HG03457 (cell line): ENCODE data around the gene BBX.
A peak's percentile ranks its signal among the peaks of the same experiment; 100 is the strongest.

Source experiments
- ATAC-seq: cut with Tn5 transposase; IDR thresholded peaks from one replicate; pipeline ENCODE4 v1.9.1; 2021; ENCODE audit warnings: moderate number of reproducible peaks; ENCODE audit not compliant: unreplicated experiment

BBX gene

GRCh38 chr3:107596639-107597038, 73.9 kb downstream of the BBX start:
- no peak for ATAC-seq

GRCh38 chr3:107598926-107599771, 76.4 kb downstream of the BBX start:
- peak; percentile 91 for ATAC-seq

GRCh38 chr3:107599772-107600145, 77.0 kb downstream of the BBX start:
- ATAC-seq, result no peak

GRCh38 chr3:107600780-107601179, 78.0 kb downstream of the BBX start:
- ATAC-seq, result no peak

DNA sequence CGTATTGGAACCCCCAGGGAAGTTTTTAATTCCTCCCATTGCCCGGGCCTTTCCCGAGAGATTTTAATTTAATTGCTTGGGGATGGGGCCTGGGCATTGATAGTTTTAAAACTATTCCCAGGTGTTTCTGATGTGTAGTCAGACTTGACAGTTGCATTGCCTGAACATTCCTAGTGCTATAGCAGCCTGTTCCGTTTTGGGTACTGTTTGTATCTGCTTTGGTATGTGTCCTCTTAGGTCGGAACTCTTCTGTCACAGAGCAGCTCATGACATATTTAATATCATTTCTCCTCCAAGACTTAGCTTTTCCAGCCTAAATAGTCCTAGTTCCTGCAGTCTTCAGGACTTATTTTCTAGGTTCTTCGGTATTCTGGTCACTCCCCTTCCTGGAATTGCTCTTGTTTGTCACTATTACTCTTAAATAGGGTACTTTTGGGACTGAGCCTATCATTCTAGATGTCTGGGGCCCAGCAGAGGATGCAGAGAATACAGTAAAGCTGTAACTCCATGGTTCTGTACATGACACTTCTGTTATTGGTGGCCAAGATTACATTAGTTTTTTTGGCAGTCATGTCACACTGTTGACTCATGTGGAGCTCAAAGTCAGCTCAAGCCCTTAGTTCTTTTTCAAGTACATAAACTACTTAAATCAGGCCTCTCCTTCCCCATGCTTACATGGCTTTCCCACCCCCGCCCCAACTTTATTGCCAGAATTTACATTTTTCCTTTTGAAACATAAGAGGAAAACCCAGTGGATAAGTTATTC, 81.5 kb downstream of the BBX start:
- ATAC-seq, result no peak

GRCh38 chr3:107611775-107612469, 89.2 kb downstream of the BBX start:
- ATAC-seq, result no peak

GRCh38 chr3:107612664-107613084, 89.9 kb downstream of the BBX start:
- no peak for ATAC-seq

DNA sequence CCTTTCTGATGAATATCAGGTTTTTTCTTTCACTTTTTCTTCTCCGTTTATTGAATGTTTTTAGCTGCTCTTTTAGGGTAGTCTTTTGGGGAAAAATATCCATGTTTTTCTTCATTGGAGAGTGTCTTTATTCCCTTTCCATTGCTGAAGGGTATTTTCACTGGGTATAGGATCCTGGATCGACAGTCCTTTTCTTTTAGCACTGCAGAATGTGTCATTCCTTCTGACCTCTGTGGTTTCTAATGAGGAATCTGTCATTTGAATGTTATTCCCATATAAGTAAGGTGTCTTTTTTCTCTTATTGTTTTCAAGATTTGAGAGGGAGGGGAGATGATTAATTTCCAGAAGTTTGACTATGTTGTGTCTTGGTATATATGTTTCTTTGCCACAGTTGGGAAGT, 96.8 kb downstream of the BBX start:
- no peak for ATAC-seq

DNA sequence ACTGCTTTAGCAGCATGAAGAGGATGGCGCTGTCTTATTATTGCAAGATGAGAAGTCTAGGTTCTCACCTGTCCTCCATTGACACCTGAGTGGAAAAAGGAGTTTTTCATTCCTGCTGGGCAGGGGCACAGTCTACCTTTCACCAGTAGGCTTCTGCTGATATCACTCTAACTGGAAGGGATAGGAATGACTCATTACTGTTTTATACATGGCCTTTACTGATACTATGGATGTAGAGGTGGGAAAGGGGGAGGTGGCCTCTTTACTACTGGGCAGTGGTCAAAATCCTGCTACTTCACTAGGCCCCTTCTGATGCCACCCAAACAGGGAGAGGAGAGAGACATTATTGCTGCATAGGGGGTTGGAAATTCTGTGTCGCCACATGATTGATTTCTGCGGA, 97.8 kb downstream of the BBX start:
- no peak for ATAC-seq

DNA sequence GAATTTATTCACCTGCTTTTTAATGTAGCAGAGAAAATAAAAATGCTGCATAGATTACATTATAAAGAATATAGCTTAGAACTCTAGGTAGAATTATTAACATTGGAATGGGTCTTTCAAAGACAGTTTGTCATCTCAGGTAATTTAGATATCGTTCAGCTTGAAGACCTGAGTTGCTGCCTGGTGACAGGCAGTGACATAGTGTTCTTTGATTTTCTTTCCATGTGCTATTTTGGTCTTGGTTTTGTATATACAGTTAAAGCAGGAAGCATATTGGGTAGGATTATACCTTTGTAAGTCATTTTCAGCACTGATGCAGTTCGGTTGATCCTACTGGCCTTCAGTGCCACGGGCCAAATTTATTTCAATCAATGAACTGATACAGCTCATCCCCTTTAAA, 98.7 kb downstream of the BBX start:
- no peak for ATAC-seq

DNA sequence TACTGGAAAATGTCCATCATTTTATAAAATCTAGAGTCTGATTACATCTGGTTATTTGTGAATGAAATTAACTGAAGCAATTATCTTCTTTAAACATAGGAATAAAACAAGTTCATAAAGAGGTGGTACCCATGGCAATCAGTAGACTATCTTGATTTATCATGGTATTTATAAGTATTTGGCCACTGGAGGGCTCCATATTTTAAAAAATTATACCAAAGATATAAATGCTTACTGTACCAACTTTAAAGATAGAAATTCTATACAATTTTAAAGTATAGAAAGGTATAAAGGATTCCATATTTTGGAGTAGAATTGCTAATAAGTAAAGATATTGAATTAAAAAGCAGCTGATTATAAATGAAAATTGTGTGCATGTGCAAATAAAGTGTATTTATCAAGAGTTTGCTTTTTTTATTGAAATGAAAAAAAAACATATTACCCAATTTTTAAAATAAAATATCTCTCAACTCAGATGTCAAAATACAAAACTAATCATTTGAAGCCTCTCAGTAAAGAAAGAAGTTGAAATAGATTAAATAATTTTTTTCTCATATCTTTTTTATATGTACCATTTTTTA, 105.3 kb downstream of the BBX start:
- ATAC-seq, result no peak

- ATAC-seq, result no peak
Measured at GRCh38 chr3:107629566-107629965, 106.8 kb downstream of the BBX start.

DNA sequence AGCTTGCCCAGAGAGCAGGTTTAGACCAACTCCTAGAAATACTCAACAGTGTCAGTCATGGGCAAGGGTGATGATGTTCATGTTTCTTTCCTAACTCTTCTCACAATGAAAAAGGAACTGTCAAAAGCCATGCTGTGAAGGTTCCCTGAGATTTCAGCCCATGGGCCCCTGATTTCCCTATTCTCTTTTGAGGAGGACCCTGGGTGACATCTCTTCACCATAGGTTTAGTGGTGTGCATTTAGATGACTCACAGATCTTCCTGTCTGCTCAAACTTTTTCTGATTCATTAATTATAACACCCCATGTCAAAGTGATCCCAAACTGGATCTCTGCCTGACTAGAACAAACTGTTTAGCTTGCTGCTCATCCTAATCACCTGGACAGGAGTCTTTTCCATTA, 108.0 kb downstream of the BBX start:
- no peak for ATAC-seq

GRCh38 chr3:107632576-107632975, 109.8 kb downstream of the BBX start:
- ATAC-seq, result no peak

DNA sequence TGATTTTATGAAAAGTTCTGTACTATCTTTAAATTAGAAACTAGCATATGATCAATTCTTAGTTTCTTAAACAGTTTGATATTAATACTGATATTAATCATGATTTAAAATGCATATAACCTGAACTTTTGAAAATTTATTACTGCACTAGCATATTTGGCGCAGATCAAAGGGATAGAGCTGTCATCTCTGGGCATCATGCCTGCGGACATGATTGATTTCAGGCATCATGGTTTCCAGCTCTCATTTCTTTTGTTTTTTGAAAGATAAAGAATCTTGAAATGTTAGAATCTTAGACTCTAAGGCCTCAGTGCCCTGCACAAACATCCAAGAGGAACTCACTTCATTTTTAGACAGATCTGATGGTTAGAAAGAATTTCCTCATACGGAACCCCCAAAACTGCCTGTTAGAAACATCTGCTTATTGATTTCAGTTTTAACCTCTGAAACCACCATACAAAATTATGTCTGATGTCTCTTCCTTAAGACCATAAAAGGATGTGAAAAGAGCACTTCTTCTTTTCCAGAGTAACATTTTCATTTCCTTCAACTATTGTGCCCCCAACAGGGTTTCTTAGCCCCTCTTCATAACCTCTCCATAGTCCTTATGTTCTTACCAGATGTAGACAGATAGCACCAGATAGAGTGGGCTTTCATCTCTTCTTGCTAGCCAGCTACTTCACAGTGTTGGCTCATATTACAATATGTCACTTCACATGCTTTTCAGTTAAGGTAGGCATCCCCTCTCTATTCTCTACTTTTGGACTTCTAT, 110.8 kb downstream of the BBX start:
- peak; percentile 89 for ATAC-seq

GRCh38 chr3:107634099-107634489, 111.3 kb downstream of the BBX start:
- peak; percentile 22 for ATAC-seq

- ATAC-seq, result no peak
Measured at GRCh38 chr3:107637416-107638183, 114.8 kb downstream of the BBX start.

- ATAC-seq, result no peak
Measured at GRCh38 chr3:107641572-107642307, 119.0 kb downstream of the BBX start.
